HepG2 (cell line): ENCODE measurements around the gene APOBEC3B. TPM values are rescaled to one million over a fixed set of nuclear protein-coding genes. Genes with fewer than 3 reads are reported as not detected.
A peak's percentile ranks its signal among the peaks of the same experiment; 100 is the strongest.
"Not testable (repeated sequence)": the region's sequence is repeated elsewhere in the genome, so short reads cannot be mapped to it uniquely, and the experiment has no call there.

Source experiments
- ATAC-seq: fragments of 200-7000 bp; cut with Tn5 transposase; 3 replicates; pipeline ENCODE4 v1.9.1; 2020; ENCODE audit warnings: mild to moderate bottlenecking, moderate library complexity
- BruUV-seq: library from RNA; stranded (reverse); fragments of 400-500 nt; replicated peaks from 2 replicates; lab custom pipeline; 2021; lab: Mats Ljungman, UMichigan
- CTCF ChIA-PET: fragments of 300-600 bp; formaldehyde crosslinking; extraction: SDS; loops from one replicate; lab custom pipeline; 2021; ENCODE audit warnings: low total read pairs, inconsistent platforms, low intra/inter-chr PET ratio; lab: Yijun Ruan, JAX
- POLR2A ChIA-PET: fragments of 350-600 bp; sonication (Branson Sonifier 250); formaldehyde crosslinking; loops from one replicate; lab custom pipeline; 2020; ENCODE audit warnings: antibody characterized with exemption, inconsistent platforms; lab: Yijun Ruan, JAX
- DNase-seq: peaks from one replicate; pipeline ENCODE4 v3.0.0-alpha.2; 2015; ENCODE audit warnings: low spot score
- FAIRE-seq: peaks from 3 replicates; lab custom pipeline; 2011; peaks lifted over from hg19 to GRCh38; lab: Jason Lieb, UNC
- H2AFZ ChIP-seq: one replicate; pipeline ENCODE4 v1.6.1; 2011; ENCODE audit warnings: low read length, inconsistent platforms
- H3K27ac ChIP-seq: fragments of 300-600 bp; 3 replicates; pipeline ENCODE4 v1.8.0; 2011; ENCODE audit warnings: mixed run types, mild to moderate bottlenecking, mixed read lengths, low read length, inconsistent platforms; ENCODE audit not compliant: insufficient read depth; ENCODE audit errors: extremely low read length
- H3K27me3 ChIP-seq, 2 experiments: fragments of 200-600 bp in 1 of 2; 2 replicates in 1 of 2; 3 replicates in 1 of 2; pipeline versions ENCODE4 v1.6.0 to v1.8.0; 2011; ENCODE audit warnings: low read length in 2 of 2, mild to moderate bottlenecking in 2 of 2, moderate library complexity in 2 of 2, inconsistent platforms in 1 of 2; ENCODE audit not compliant: insufficient read depth in 2 of 2, control insufficient read depth in 1 of 2
- H3K36me3 ChIP-seq, 2 experiments: fragments of 200-600 bp in 1 of 2; replicated peaks in 1 of 2; 2 replicates in 1 of 2; 3 replicates in 1 of 2; pipeline versions ENCODE4 v1.5.1 to v1.8.0; 2011; ENCODE audit warnings: low read length in 2 of 2, inconsistent platforms in 1 of 2; ENCODE audit not compliant: insufficient read depth in 2 of 2, control insufficient read depth in 1 of 2
- H3K4me1 ChIP-seq: 2 replicates; pipeline ENCODE4 v1.5.1; 2012; ENCODE audit warnings: low read length, inconsistent platforms; ENCODE audit not compliant: insufficient read depth
- H3K4me2 ChIP-seq: 2 replicates; pipeline ENCODE4 v1.6.0; 2011; ENCODE audit warnings: low read depth, low read length, inconsistent platforms
- H3K4me3 ChIP-seq, 3 experiments: fragments of 200-600 bp in 1 of 3; sonication (generic), shearing (Covaris generic) in 1 of 3; replicated peaks in 1 of 3; 2 replicates each; pipeline ENCODE4 v1.5.1; 2011 to 2016; ENCODE audit warnings: low read length in 3 of 3, inconsistent platforms in 2 of 3, low read depth in 2 of 3, mild to moderate bottlenecking in 2 of 3, control low read depth in 1 of 3, mixed read lengths in 1 of 3; ENCODE audit not compliant: insufficient read depth in 1 of 3
- H3K79me2 ChIP-seq: one replicate; pipeline ENCODE4 v1.6.1; 2011; ENCODE audit warnings: low read length, inconsistent platforms; ENCODE audit not compliant: insufficient read depth
- H3K9ac ChIP-seq: 2 replicates; pipeline ENCODE4 v1.6.0; 2011; ENCODE audit warnings: mild to moderate bottlenecking, low read depth, low read length, inconsistent platforms; ENCODE audit not compliant: insufficient read depth
- H3K9me3 ChIP-seq: 2 replicates; pipeline ENCODE4 v1.5.1; 2012; ENCODE audit warnings: mild to moderate bottlenecking, low read length
- H4K20me1 ChIP-seq: 2 replicates; pipeline ENCODE4 v1.6.0; 2011; ENCODE audit warnings: inconsistent platforms, mild to moderate bottlenecking, low read length, moderate library complexity; ENCODE audit not compliant: insufficient read depth
- SOX13 ChIP-seq, 3 experiments: fragments of 450-650 bp in 1 of 3; sonication (generic) in 1 of 3; formaldehyde crosslinking in 1 of 3; IDR thresholded peaks in 2 of 3; conservative IDR thresholded peaks in 1 of 3; 2 replicates each; pipeline versions ENCODE4 v1.5.0 to v1.6.1; 2016 to 2020; ENCODE audit warnings: antibody characterized with exemption in 1 of 3, mild to moderate bottlenecking in 1 of 3, missing compliant biosample characterization in 1 of 3, missing genetic modification reagents in 1 of 3, moderate library complexity in 1 of 3
- TMF1 ChIP-seq: sonication (generic); formaldehyde crosslinking; IDR thresholded peaks from 2 replicates; pipeline ENCODE4 v1.8.1; 2022; ENCODE audit warnings: low read depth, missing genetic modification reagents
- U2AF2 ChIP-seq: fragments of 200-400 bp; formaldehyde crosslinking; IDR thresholded peaks from 2 replicates; pipeline ENCODE4 v1.6.1; 2017; ENCODE audit warnings: low read depth, mild to moderate bottlenecking, low read length
- ZNF180 ChIP-seq: sonication (generic); formaldehyde crosslinking; IDR thresholded peaks from 2 replicates; pipeline ENCODE4 v1.4.0; 2020; ENCODE audit warnings: low read depth, missing genetic modification reagents, borderline replicate concordance
- ZNF501 ChIP-seq: sonication (generic); formaldehyde crosslinking; IDR thresholded peaks from 2 replicates; pipeline ENCODE4 v1.5.1; 2020; ENCODE audit warnings: mild to moderate bottlenecking, moderate library complexity, missing genetic modification reagents
- ZNF562 ChIP-seq: sonication (generic); formaldehyde crosslinking; IDR thresholded peaks from 2 replicates; pipeline ENCODE4 v1.8.0; 2022; ENCODE audit warnings: missing genetic modification reagents, borderline replicate concordance
- ZNF766 ChIP-seq: sonication (generic); formaldehyde crosslinking; IDR thresholded peaks from 2 replicates; pipeline ENCODE4 v1.5.0; 2020; ENCODE audit warnings: missing genetic modification reagents, borderline replicate concordance
- WGBS: methylation state at CpG from one replicate; pipeline ENCODE4 v1.1.6; 2017; ENCODE audit warnings: low lambda C conversion rate; 5-methylcytosine and 5-hydroxymethylcytosine counted together
- in situ Hi-C: cut with HindIII; loops from 2 replicates; pipeline ENCODE4 v1.10.0; 2017; ENCODE audit warnings: low pct_unique_long_range_greater_than_20kb; ENCODE audit not compliant: extremely low pct_ligation_motif_present
- intact Hi-C: fragments of 100-400 bp; cut with micrococcal nuclease; formaldehyde crosslinking; loops from one replicate; pipeline ENCODE4 v1.10.0; 2022; ENCODE audit not compliant: unreplicated experiment
- polyA plus RNA-seq, 8 experiments: library from polyadenylated mRNA; depleted of rRNA in 3 of 8; stranded (reverse) in 7 of 8; unstranded in 1 of 8; fragments of >200 nt; fragmentation: Illumina TruSeq in 4 of 8; extraction: Trizol in 4 of 8; gene quantifications; 2 replicates each; pipeline versions ENCODE4 v1.2.1 to v1.2.3, GENCODE V29; 2011 to 2016; ENCODE audit warnings: low read depth in 4 of 8, missing spikeins in 1 of 8, mixed read lengths in 1 of 8; ENCODE audit not compliant: insufficient read depth in 1 of 8
- total RNA-seq, 5 experiments: library from RNA; depleted of rRNA; stranded (reverse); fragments of >200 nt; fragmentation: Illumina TruSeq; extraction: Trizol; gene quantifications; 2 replicates each; pipeline ENCODE4 v1.2.3, GENCODE V29; 2016; ENCODE audit warnings: low read depth in 1 of 5
- TF ChIP-seq, protein P1 (sequence below): sonication (generic); formaldehyde crosslinking; IDR thresholded peaks from 2 replicates; pipeline ENCODE4 v1.5.0; 2020; ENCODE audit warnings: mild to moderate bottlenecking, low read depth, missing genetic modification reagents, borderline replicate concordance
- TF ChIP-seq, protein P2 (sequence below): sonication (generic); formaldehyde crosslinking; IDR thresholded peaks from 2 replicates; pipeline ENCODE4 v1.5.0; 2020; ENCODE audit warnings: mild to moderate bottlenecking, missing genetic modification reagents

Gene APOBEC3B
- total and polyA plus RNA-seq, 2 of the 13 experiments (the other 11 are each of a cell fraction or from before 2014, with no cell fraction given), result 6.7 to 8.8 TPM

GRCh38 chr22:39014723-39015121 is 32.6 kb downstream of the APOBEC3B start:
- POLR2A ChIA-PET, result interaction anchor here (0.6 to 1.8 kb wide), 3 partner anchors 12 to 283 kb away, joined by 3 to 4 read pairs (median 3); no protein-coding TSS in a partner anchor
- Histone ChIP-seq H3K9ac (peak overlapping the region; percentile 65), H3K27ac (peak overlapping the region; percentile 67), H3K4me1 (peaks cover 49% of the 10 kb centered on the region), H3K4me3 (peak overlapping the region; percentile 77 to 86 (median 78)), H3K4me2 (peak overlapping the region; percentile 79)
- TF ChIP-seq ZNF501 (CRISPR knock-in tag), result 0 out of 2 replicates have a peak, but pooled peaks have one; percentile 3
- CTCF ChIA-PET, H2AFZ ChIP-seq, DNase-seq, H3K27me3 ChIP-seq, H3K9me3 ChIP-seq, ATAC-seq, H4K20me1 ChIP-seq, H3K36me3 ChIP-seq, intact Hi-C loops, H3K79me2 ChIP-seq: not testable (repeated sequence)
- 36% methylated on average over 5 of the region's 6 CpGs for WGBS
- FAIRE-seq, result peak; percentile 15
- TSS peak; percentile 48 for BruUV-seq
- in situ Hi-C loops, result loop anchor here (5.0 kb wide), 1 partner anchor 103 kb away; no protein-coding TSS in a partner anchor

DNA sequence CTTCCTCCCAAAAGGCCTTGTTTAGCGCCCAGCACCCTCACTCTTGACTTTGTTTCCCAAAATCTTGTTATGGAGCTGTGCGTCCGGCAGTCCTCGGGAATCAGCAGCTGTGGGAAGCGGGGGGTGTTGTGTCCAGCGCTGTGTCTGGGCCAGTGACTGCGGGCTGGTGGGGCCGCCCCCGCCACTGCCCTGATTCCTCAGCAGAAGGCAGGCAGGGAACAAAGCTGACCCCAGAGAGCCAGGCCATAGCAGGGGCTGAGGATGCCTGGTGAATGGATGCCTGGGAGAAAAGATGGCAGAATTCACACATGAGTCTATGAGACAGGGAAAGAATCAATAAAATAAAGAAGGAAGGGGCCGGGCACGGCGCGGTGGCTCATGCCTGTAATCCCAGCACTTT is 34.4 kb downstream of the APOBEC3B start:
- no peak for FAIRE-seq
- H4K20me1 ChIP-seq, result no peaks in the 10 kb centered on the region
- intact Hi-C loops, result no loop called here
- no peaks in the 10 kb centered on the region for H3K79me2 ChIP-seq
- DNase-seq, result no peak
- H3K36me3 ChIP-seq, result no peaks in the 10 kb centered on the region
- no peak overlapping the region for H3K27ac ChIP-seq
- peaks cover 48% of the 10 kb centered on the region for H3K4me1 ChIP-seq
- BruUV-seq, result no TSS peak
- H3K4me3 ChIP-seq, result no peak overlapping the region
- no peak for ATAC-seq
- no peak overlapping the region for H3K4me2 ChIP-seq
- in situ Hi-C loops, result no loop called here
- no peaks in the 10 kb centered on the region; a peak in 2 of 5 replicates for H3K27me3 ChIP-seq
- over 99% methylated on average over 13 of the region's 13 CpGs for WGBS
- ChIA-PET CTCF (no interaction called here), POLR2A (no interaction called here)
- H2AFZ ChIP-seq, result no peak overlapping the region
- H3K9ac ChIP-seq, result no peak overlapping the region
- no peaks in the 10 kb centered on the region for H3K9me3 ChIP-seq
- TF ChIP-seq, protein P1, sequence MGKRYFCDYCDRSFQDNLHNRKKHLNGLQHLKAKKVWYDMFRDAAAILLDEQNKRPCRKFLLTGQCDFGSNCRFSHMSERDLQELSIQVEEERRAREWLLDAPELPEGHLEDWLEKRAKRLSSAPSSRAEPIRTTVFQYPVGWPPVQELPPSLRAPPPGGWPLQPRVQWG (CRISPR knock-in tag), result no peak
- TF ChIP-seq, protein P2, sequence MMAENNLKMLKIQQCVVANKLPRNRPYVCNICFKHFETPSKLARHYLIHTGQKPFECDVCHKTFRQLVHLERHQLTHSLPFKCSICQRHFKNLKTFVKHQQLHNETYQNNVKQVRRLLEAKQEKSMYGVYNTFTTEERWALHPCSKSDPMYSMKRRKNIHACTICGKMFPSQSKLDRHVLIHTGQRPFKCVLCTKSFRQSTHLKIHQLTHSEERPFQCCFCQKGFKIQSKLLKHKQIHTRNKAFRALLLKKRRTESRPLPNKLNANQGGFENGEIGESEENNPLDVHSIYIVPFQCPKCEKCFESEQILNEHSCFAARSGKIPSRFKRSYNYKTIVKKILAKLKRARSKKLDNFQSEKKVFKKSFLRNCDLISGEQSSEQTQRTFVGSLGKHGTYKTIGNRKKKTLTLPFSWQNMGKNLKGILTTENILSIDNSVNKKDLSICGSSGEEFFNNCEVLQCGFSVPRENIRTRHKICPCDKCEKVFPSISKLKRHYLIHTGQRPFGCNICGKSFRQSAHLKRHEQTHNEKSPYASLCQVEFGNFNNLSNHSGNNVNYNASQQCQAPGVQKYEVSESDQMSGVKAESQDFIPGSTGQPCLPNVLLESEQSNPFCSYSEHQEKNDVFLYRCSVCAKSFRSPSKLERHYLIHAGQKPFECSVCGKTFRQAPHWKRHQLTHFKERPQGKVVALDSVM (CRISPR knock-in tag), result no peak
- no peak for TF ChIP-seq ZNF562 (CRISPR knock-in tag)
- TF ChIP-seq TMF1, result no peak
- TF ChIP-seq ZNF766 (CRISPR knock-in tag), result no peak
- TF ChIP-seq U2AF2, result no peak
- TF ChIP-seq SOX13 (IDR thresholded peaks at IDR 0.05), result no peak
- no peak for TF ChIP-seq SOX13 (CRISPR knock-in tag; conservative IDR thresholded peaks at IDR 0.05 in 1 of 2, IDR thresholded peaks at IDR 0.05 in 1 of 2)
- TF ChIP-seq ZNF180, result no peak
